HCT116 (cell line): Measurements from ENCODE around the gene DMD. TPM values are rescaled to one million over a fixed set of nuclear protein-coding genes. Genes with fewer than 3 reads are reported as not detected.

ENCODE experiments used
- ATAC-seq: fragments of 200-7000 bp; cut with Tn5 transposase; 2 replicates; pipeline ENCODE4 v1.9.1; 2020; ENCODE audit warnings: mild to moderate bottlenecking, moderate library complexity
- BruUV-seq: library from RNA; stranded (reverse); fragments of 400-500 nt; replicated peaks from 2 replicates; lab custom pipeline; 2021; lab: Mats Ljungman, UMichigan
- CTCF ChIA-PET: fragments of 300-600 bp; sonication (Branson Sonifier 250); formaldehyde crosslinking; loops from one replicate; lab custom pipeline; 2021; ENCODE audit warnings: antibody characterized with exemption; lab: Charles Lee
- POLR2A ChIA-PET: fragments of 300-600, 350-600 bp; sonication (Branson Sonifier 250); formaldehyde crosslinking; loops from one replicate; lab custom pipeline; 2021; ENCODE audit warnings: antibody characterized with exemption; lab: Charles Lee
- RAD21 ChIA-PET, 2 experiments: fragments of 300-600 bp; sonication (Branson Sonifier 250); formaldehyde crosslinking; loops; one replicate each; lab custom pipeline; 2023; ENCODE audit warnings: low total read pairs in 2 of 2; ENCODE audit not compliant: uncharacterized antibody in 2 of 2, unreplicated experiment in 2 of 2, low non-redundant PET in 1 of 2; lab: Charles Lee
- DNase-seq: peaks from one replicate; pipeline ENCODE4 v3.0.0-alpha.2; 2010; ENCODE audit warnings: low read depth, low spot score
- H2AFZ ChIP-seq: fragments of 200-600 bp; shearing (Covaris generic), sonication (generic); 2 replicates; pipeline ENCODE4 v1.6.1; 2017; ENCODE audit warnings: low read depth, mixed run types, mixed read lengths, antibody characterized with exemption, low read length; ENCODE audit not compliant: poor library complexity, severe bottlenecking
- H3K27ac ChIP-seq: 2 replicates; pipeline ENCODE4 v1.5.1; 2012; ENCODE audit warnings: low read depth, low read length
- H3K27me3 ChIP-seq: fragments of 200-600 bp; sonication (generic); 2 replicates; pipeline ENCODE4 v1.6.1; 2016; ENCODE audit warnings: mixed run types, low read length, mixed read lengths; ENCODE audit not compliant: insufficient read depth
- H3K36me3 ChIP-seq, 2 experiments: fragments of 200-500 bp in 1 of 2; fragments of 200-600 bp in 1 of 2; sonication (Bioruptor generic) in 1 of 2; sonication (generic) in 1 of 2; 2 replicates each; pipeline versions ENCODE4 v1.5.1 to v1.6.1; 2014 to 2016; ENCODE audit warnings: low read length in 2 of 2, inconsistent platforms in 1 of 2, mixed read lengths in 1 of 2, mixed run types in 1 of 2; ENCODE audit not compliant: insufficient read depth in 2 of 2, control insufficient read depth in 1 of 2
- H3K4me1 ChIP-seq, 2 experiments: fragments of 200-600 bp in 1 of 2; sonication (generic) in 1 of 2; 2 replicates each; pipeline versions ENCODE4 v1.5.1 to v1.6.1; 2012 to 2017; ENCODE audit warnings: low read length in 2 of 2, inconsistent platforms in 1 of 2, mild to moderate bottlenecking in 1 of 2, mixed read lengths in 1 of 2, mixed run types in 1 of 2, moderate library complexity in 1 of 2; ENCODE audit not compliant: insufficient read depth in 2 of 2, control insufficient read depth in 1 of 2
- H3K4me2 ChIP-seq: fragments of 200-600 bp; sonication (generic); 2 replicates; pipeline ENCODE4 v1.6.1; 2017; ENCODE audit warnings: mixed run types, low read length, mixed read lengths
- H3K4me3 ChIP-seq, 2 experiments: fragments of 200-600 bp in 1 of 2; sonication (generic) in 1 of 2; replicated peaks in 1 of 2; 2 replicates each; pipeline ENCODE4 v1.5.1; 2011 to 2016; ENCODE audit warnings: low read length in 2 of 2, control low read depth in 1 of 2, low read depth in 1 of 2, mild to moderate bottlenecking in 1 of 2, mixed read lengths in 1 of 2, mixed run types in 1 of 2
- H3K79me2 ChIP-seq: fragments of 200-600 bp; sonication (generic); 2 replicates; pipeline ENCODE4 v1.6.1; 2017; ENCODE audit warnings: mild to moderate bottlenecking, mixed run types, low read length, moderate library complexity, mixed read lengths; ENCODE audit not compliant: insufficient read depth
- H3K9ac ChIP-seq: fragments of 200-600 bp; sonication (generic); 2 replicates; pipeline ENCODE4 v1.6.1; 2016; ENCODE audit warnings: low read length, mixed read lengths
- H3K9me2 ChIP-seq: fragments of 200-600 bp; sonication (generic), shearing (Covaris generic); 2 replicates; pipeline ENCODE4 v1.6.1; 2017; ENCODE audit warnings: mixed run types, mild to moderate bottlenecking, moderate library complexity; ENCODE audit not compliant: insufficient read depth
- H3K9me3 ChIP-seq, 2 experiments: fragments of 200-500 bp in 1 of 2; fragments of 200-600 bp in 1 of 2; sonication (Bioruptor generic) in 1 of 2; sonication (generic) in 1 of 2; 2 replicates each; pipeline ENCODE4 v1.6.1; 2014 to 2017; ENCODE audit warnings: low read length in 2 of 2, mixed read lengths in 2 of 2, inconsistent platforms in 1 of 2, low read depth in 1 of 2, mild to moderate bottlenecking in 1 of 2, mixed run types in 1 of 2, moderate library complexity in 1 of 2; ENCODE audit not compliant: control insufficient read depth in 1 of 2, insufficient read depth in 1 of 2
- H4K20me1 ChIP-seq: fragments of 200-600 bp; sonication (generic), shearing (Covaris generic); 2 replicates; pipeline ENCODE4 v1.6.1; 2017; ENCODE audit warnings: mixed run types, mild to moderate bottlenecking, moderate library complexity; ENCODE audit not compliant: insufficient read depth
- CBX3 ChIP-seq: IDR thresholded peaks from 2 replicates; pipeline ENCODE4 v1.6.1; 2012; ENCODE audit warnings: low read depth
- POLR2A ChIP-seq: IDR thresholded peaks from 2 replicates; pipeline ENCODE4 v1.7.0; 2011; ENCODE audit warnings: borderline replicate concordance; ENCODE audit not compliant: insufficient read depth, insufficient read length; ENCODE audit errors: extremely low read depth
- POLR2AphosphoS5 ChIP-seq: IDR thresholded peaks from 2 replicates; pipeline ENCODE4 v1.6.1; 2011; ENCODE audit warnings: mild to moderate bottlenecking, low read depth, low read length, moderate library complexity
- SIN3A ChIP-seq: IDR thresholded peaks from 2 replicates; pipeline ENCODE4 v1.6.1; 2012; ENCODE audit warnings: low read depth
- SP1 ChIP-seq: IDR thresholded peaks from 2 replicates; pipeline ENCODE4 v1.6.1; 2012; ENCODE audit warnings: low read depth
- SRF ChIP-seq: IDR thresholded peaks from 2 replicates; pipeline ENCODE4 v1.6.1; 2012; ENCODE audit warnings: low read depth
- TCF7L2 ChIP-seq: IDR thresholded peaks from 2 replicates; pipeline ENCODE4 v1.7.0; 2011; ENCODE audit warnings: borderline replicate concordance, inconsistent platforms; ENCODE audit not compliant: insufficient read depth, insufficient read length; ENCODE audit errors: extremely low read depth
- ZFX ChIP-seq: fragments of 450-650 bp; IDR thresholded peaks from 2 replicates; pipeline ENCODE4 v1.6.1; 2017
- ZNF274 ChIP-seq: fragments of 200-500 bp; sonication (Bioruptor generic); IDR thresholded peaks from 2 replicates; pipeline ENCODE4 v1.6.1; 2014; ENCODE audit warnings: mild to moderate bottlenecking, low read depth, low read length, inconsistent platforms
- intact Hi-C: fragments of 100-400 bp; cut with micrococcal nuclease; formaldehyde crosslinking; loops from 2 replicates; pipeline ENCODE4 v1.10.0; 2022
- total RNA-seq: library from RNA; stranded (reverse); gene quantifications from one replicate; pipeline ENCODE4 v1.2.1, GENCODE V29; 2021; ENCODE audit not compliant: unreplicated experiment
- TF ChIP-seq, protein P1 (sequence below), 3 experiments: fragments of 200-600 bp in 1 of 3; sonication (generic) in 1 of 3; IDR thresholded peaks in 2 of 3; conservative IDR thresholded peaks in 1 of 3; 2 replicates each; pipeline ENCODE4 v1.5.1; 2012 to 2017; ENCODE audit warnings: low read depth in 2 of 3, low read length in 2 of 3, antibody characterized with exemption in 1 of 3, borderline replicate concordance in 1 of 3, control low read depth in 1 of 3, mild to moderate bottlenecking in 1 of 3, mixed read lengths in 1 of 3, mixed run types in 1 of 3, moderate library complexity in 1 of 3; ENCODE audit not compliant: insufficient read depth in 1 of 3
- TF ChIP-seq, protein P2 (sequence below): IDR thresholded peaks from 2 replicates; pipeline ENCODE4 v1.6.1; 2012; ENCODE audit warnings: low read depth

DMD gene
- total RNA-seq, 1 experiment from 2014 or later = 0.05 TPM

DNA sequence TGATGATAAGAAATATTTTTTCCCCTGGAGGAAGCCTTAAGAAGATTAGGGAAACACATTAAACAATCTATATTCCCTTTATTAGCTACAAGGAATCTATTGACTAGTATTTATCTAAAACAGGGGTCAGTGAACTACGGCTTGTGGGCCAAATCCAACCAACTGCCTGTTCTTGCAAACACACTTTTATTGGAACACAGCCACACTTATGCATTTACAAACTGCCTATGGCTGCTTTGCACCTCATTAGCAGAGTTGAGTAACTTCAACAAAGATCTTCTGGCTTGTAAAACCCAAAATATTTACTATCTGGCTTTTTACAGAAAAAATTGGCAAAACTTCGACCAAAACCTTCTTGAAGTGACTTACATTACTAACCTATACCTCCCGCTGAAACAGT, 1405.6 kb downstream of the DMD start (continued):
- TF ChIP-seq, protein P1, sequence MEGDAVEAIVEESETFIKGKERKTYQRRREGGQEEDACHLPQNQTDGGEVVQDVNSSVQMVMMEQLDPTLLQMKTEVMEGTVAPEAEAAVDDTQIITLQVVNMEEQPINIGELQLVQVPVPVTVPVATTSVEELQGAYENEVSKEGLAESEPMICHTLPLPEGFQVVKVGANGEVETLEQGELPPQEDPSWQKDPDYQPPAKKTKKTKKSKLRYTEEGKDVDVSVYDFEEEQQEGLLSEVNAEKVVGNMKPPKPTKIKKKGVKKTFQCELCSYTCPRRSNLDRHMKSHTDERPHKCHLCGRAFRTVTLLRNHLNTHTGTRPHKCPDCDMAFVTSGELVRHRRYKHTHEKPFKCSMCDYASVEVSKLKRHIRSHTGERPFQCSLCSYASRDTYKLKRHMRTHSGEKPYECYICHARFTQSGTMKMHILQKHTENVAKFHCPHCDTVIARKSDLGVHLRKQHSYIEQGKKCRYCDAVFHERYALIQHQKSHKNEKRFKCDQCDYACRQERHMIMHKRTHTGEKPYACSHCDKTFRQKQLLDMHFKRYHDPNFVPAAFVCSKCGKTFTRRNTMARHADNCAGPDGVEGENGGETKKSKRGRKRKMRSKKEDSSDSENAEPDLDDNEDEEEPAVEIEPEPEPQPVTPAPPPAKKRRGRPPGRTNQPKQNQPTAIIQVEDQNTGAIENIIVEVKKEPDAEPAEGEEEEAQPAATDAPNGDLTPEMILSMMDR (IDR thresholded peaks at IDR 0.05 in 2 of 3, conservative IDR thresholded peaks at IDR 0.05 in 1 of 3; ENCODE audit: borderline replicate concordance in 1 of 3, insufficient read depth in 1 of 3, low read depth in 2 of 3, low read length in 2 of 3) = no peak
- no peak for TF ChIP-seq POLR2AphosphoS5

DNA sequence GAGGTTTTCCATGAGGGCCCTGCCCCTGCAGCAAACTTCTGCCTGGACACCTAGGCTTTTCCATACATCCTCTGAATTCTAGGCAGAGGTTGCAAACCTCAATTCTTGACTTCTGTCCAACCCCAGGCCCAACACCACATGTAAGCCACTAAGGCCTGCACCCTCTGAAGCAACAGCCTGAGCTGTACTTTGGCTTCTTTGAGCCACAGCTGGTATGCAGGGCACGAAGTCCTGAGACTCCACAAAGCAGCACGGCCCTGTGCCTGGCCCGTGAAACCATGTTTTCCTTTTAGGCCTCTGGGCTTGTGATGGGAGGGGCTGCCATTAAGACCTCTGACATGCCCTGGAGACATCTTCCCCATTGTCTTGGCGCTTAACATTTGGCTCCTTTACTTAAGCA, 1411.1 kb downstream of the DMD start:
- POLR2A ChIA-PET = no interaction called here
- Histone ChIP-seq H3K9me2 (no peaks in the 10 kb centered on the region), H4K20me1 (no peaks in the 10 kb centered on the region), H3K36me3 (no peaks in the 10 kb centered on the region), H3K4me3 (no peak overlapping the region), H3K9me3 (no peaks in the 10 kb centered on the region), H3K27ac (no peak overlapping the region), H3K27me3 (no peaks in the 10 kb centered on the region), H2AFZ (no peak overlapping the region), H3K4me2 (no peak overlapping the region), H3K4me1 (no peaks in the 10 kb centered on the region), H3K79me2 (no peaks in the 10 kb centered on the region), H3K9ac (no peak overlapping the region)
- intact Hi-C loops = no loop called here
- TF ChIP-seq ZFX (no peak), SP1 (no peak), CBX3 (no peak), SIN3A (no peak), ZNF274 (no peak), TCF7L2 (no peak), POLR2A (no peak), SRF (no peak)
- TF ChIP-seq, protein P2, sequence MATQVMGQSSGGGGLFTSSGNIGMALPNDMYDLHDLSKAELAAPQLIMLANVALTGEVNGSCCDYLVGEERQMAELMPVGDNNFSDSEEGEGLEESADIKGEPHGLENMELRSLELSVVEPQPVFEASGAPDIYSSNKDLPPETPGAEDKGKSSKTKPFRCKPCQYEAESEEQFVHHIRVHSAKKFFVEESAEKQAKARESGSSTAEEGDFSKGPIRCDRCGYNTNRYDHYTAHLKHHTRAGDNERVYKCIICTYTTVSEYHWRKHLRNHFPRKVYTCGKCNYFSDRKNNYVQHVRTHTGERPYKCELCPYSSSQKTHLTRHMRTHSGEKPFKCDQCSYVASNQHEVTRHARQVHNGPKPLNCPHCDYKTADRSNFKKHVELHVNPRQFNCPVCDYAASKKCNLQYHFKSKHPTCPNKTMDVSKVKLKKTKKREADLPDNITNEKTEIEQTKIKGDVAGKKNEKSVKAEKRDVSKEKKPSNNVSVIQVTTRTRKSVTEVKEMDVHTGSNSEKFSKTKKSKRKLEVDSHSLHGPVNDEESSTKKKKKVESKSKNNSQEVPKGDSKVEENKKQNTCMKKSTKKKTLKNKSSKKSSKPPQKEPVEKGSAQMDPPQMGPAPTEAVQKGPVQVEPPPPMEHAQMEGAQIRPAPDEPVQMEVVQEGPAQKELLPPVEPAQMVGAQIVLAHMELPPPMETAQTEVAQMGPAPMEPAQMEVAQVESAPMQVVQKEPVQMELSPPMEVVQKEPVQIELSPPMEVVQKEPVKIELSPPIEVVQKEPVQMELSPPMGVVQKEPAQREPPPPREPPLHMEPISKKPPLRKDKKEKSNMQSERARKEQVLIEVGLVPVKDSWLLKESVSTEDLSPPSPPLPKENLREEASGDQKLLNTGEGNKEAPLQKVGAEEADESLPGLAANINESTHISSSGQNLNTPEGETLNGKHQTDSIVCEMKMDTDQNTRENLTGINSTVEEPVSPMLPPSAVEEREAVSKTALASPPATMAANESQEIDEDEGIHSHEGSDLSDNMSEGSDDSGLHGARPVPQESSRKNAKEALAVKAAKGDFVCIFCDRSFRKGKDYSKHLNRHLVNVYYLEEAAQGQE = no peak
- CTCF ChIA-PET = no interaction called here
- BruUV-seq = no TSS peak
- RAD21 ChIA-PET = no interaction called here
- no peak for DNase-seq
- ATAC-seq = no peak
